K562 (cell line): ENCODE results near the gene ATP6V0E1. TPM values are rescaled to one million over a fixed set of nuclear protein-coding genes. Genes with fewer than 3 reads are reported as not detected.

ENCODE experiments used
- BDP1 ChIP-seq: IDR thresholded peaks from 3 replicates; pipeline ENCODE4 v1.6.1; 2011; ENCODE audit not compliant: insufficient read length, insufficient read depth
- ETS1 ChIP-seq: conservative IDR thresholded peaks from 2 replicates; pipeline ENCODE4 v1.6.1; 2011; ENCODE audit warnings: low read depth, mild to moderate bottlenecking, low read length; ENCODE audit not compliant: control insufficient read depth
- EZH2 ChIP-seq: IDR thresholded peaks from 2 replicates; pipeline ENCODE4 v1.6.1; 2012; ENCODE audit warnings: low read depth, mild to moderate bottlenecking, inconsistent platforms, low read length, borderline replicate concordance
- HDAC6 ChIP-seq: IDR thresholded peaks from 2 replicates; pipeline ENCODE4 v1.6.1; 2012; ENCODE audit warnings: low read depth, mild to moderate bottlenecking, control low read depth, inconsistent platforms, low read length, moderate library complexity
- MECOM ChIP-seq: fragments of 250-450 bp; sonication (Bioruptor Pico); IDR thresholded peaks from 2 replicates; pipeline ENCODE4 v1.8.0; 2022; ENCODE audit warnings: inconsistent platforms
- NRF1 ChIP-seq, 2 experiments: fragments of 450-650 bp; IDR thresholded peaks in 1 of 2; conservative IDR thresholded peaks in 1 of 2; 2 replicates each; pipeline ENCODE4 v1.6.1; 2014; ENCODE audit warnings: mild to moderate bottlenecking in 2 of 2
- OTX1 ChIP-seq: fragments of 450-650 bp; formaldehyde crosslinking; IDR thresholded peaks from 2 replicates; pipeline ENCODE4 v1.4.0; 2022; ENCODE audit warnings: mild to moderate bottlenecking
- PHB ChIP-seq: fragments of 250-450 bp; sonication (Bioruptor Pico); IDR thresholded peaks from 2 replicates; pipeline ENCODE4 v1.5.0; 2021
- PPARD ChIP-seq: fragments of 250-450 bp; sonication (Bioruptor Pico); IDR thresholded peaks from 2 replicates; pipeline ENCODE4 v1.8.0; 2022; ENCODE audit warnings: inconsistent platforms, mild to moderate bottlenecking, moderate library complexity
- RBM17 ChIP-seq: fragments of 200-400 bp; formaldehyde crosslinking; IDR thresholded peaks from 2 replicates; pipeline ENCODE4 v1.6.1; 2017; ENCODE audit warnings: low read depth, mild to moderate bottlenecking, low read length, borderline replicate concordance
- SMARCA4 ChIP-seq: fragments of 450-650 bp; IDR thresholded peaks from 2 replicates; pipeline ENCODE4 v1.6.1; 2016
- ZNF277 ChIP-seq: fragments of 250-450 bp; sonication (Bioruptor Pico); IDR thresholded peaks from 2 replicates; pipeline ENCODE4 v1.8.0; 2022; ENCODE audit warnings: inconsistent platforms, mild to moderate bottlenecking, moderate library complexity, borderline replicate concordance
- ZNF354B ChIP-seq: fragments of 250-450 bp; sonication (Bioruptor Pico); IDR thresholded peaks from 2 replicates; pipeline ENCODE4 v1.4.0; 2020
- ZNF407 ChIP-seq: fragments of 450-650 bp; IDR thresholded peaks from 2 replicates; pipeline ENCODE4 v1.6.1; 2016; ENCODE audit warnings: low read depth
- ZNF764 ChIP-seq: fragments of 250-450 bp; sonication (Bioruptor Pico); IDR thresholded peaks from 2 replicates; pipeline ENCODE4 v1.4.0; 2020; ENCODE audit warnings: low read depth, mild to moderate bottlenecking, moderate library complexity
- ZSCAN32 ChIP-seq: fragments of 450-650 bp; formaldehyde crosslinking; IDR thresholded peaks from 2 replicates; pipeline ENCODE4 v1.4.0; 2020; ENCODE audit warnings: mild to moderate bottlenecking, moderate library complexity
- polyA plus RNA-seq, 8 experiments: library from polyadenylated mRNA; depleted of rRNA in 4 of 8; stranded (reverse) in 5 of 8; unstranded in 3 of 8; fragments of >200 nt; fragmentation: Nextera tagmentation in 2 of 8; fragmentation: Illumina TruSeq in 1 of 8; extraction: Ambion mirVana in 2 of 8; extraction: Trizol in 1 of 8; gene quantifications; 2 replicates each; pipeline versions ENCODE4 v1.2.1 to v1.2.3, GENCODE V29; 2011 to 2014; ENCODE audit warnings: inconsistent platforms in 1 of 8, missing spikeins in 1 of 8
- total RNA-seq, 7 experiments: library from RNA; depleted of rRNA in 6 of 7; stranded (reverse); fragments of >200 nt in 6 of 7; fragmentation: Illumina TruSeq in 2 of 7; extraction: Trizol in 2 of 7; gene quantifications; 2 replicates each; pipeline versions ENCODE4 v1.2.1 to v1.2.3, GENCODE V29; 2011 to 2021; ENCODE audit warnings: low replicate concordance in 1 of 7

The ATP6V0E1 gene
- total and polyA plus RNA-seq, 9 of the 15 experiments (the other 6 are each of a cell fraction or from before 2014, with no cell fraction given), result 63.8 to 395 (median 112) TPM

DNA sequence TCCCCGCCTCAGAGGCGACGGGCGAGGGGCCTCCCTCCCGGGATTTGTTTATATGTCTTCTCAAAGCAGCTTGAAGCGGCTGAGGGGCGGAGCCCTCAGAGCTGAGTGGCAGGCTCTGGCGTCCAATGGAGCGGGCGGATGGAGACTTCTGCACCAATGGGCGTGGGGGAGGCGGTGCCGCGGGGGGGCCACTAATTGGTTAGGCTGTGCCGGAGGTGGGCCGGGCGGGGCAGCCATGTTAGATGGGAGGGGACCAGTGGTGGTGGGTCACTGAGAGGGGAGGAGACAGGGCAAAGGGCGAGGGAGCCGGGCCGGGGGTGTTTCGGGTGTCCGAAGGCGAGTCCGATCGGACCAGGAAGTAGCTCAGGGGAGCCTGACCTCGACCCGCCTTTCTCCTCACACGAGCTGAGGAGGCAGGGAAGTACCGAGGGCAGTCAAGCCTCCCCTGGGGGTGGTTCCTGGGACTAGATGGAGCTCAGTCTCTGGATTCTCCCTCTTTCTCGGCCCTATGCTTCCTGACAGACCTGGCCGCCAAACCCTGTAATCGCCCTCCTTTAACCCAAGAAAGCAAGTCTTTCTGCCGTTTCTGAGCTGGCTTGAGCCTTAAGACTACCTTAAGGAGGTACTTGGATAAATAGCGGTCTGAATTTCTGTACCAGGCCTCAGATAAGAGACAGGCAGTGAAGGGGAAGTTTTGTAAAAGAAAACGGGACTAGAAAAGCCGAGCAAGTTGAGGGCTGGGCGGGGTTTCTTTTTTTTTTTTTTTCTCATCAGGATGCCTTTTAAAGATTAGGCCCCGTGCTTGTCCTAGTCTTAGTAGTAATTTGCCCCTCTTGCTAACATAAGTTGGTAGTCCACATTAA is 73.7 kb downstream of the ATP6V0E1 start (continued):
- peak; percentile 44; the same call in 1 of the 2 replicates for TF ChIP-seq ZNF407
- TF ChIP-seq BDP1, result no peak
- no peak for TF ChIP-seq ZNF354B (CRISPR knock-in tag)
- no peak for TF ChIP-seq HDAC6
- TF ChIP-seq RBM17, result no peak
- no peak for TF ChIP-seq EZH2
- TF ChIP-seq MECOM, result no peak
- TF ChIP-seq ZSCAN32 (CRISPR knock-in tag), result no peak
- no peak for TF ChIP-seq PHB (CRISPR knock-in tag)
- TF ChIP-seq NRF1 (conservative IDR thresholded peaks at IDR 0.05 in 1 of 2, IDR thresholded peaks at IDR 0.05 in 1 of 2), result peak; percentile 25 to 51; a peak in 2 of 4 replicates
- no peak for TF ChIP-seq PPARD
- no peak for TF ChIP-seq ZNF764 (CRISPR knock-in tag)
- TF ChIP-seq ZNF277, result no peak
- no peak for TF ChIP-seq OTX1
- peak; percentile 48; the same call in 1 of the 2 replicates for TF ChIP-seq SMARCA4
- no peak for TF ChIP-seq ETS1
